GM12872 (cell line): Measurements from ENCODE around the gene SRPRB.

ENCODE experiments used
- TF ChIP-seq, protein P1 (sequence below): IDR thresholded peaks from 3 replicates; pipeline ENCODE4 v1.5.1; 2011; ENCODE audit warnings: low read depth, mild to moderate bottlenecking, low read length, moderate library complexity; ENCODE audit not compliant: insufficient read depth

SRPRB gene

DNA sequence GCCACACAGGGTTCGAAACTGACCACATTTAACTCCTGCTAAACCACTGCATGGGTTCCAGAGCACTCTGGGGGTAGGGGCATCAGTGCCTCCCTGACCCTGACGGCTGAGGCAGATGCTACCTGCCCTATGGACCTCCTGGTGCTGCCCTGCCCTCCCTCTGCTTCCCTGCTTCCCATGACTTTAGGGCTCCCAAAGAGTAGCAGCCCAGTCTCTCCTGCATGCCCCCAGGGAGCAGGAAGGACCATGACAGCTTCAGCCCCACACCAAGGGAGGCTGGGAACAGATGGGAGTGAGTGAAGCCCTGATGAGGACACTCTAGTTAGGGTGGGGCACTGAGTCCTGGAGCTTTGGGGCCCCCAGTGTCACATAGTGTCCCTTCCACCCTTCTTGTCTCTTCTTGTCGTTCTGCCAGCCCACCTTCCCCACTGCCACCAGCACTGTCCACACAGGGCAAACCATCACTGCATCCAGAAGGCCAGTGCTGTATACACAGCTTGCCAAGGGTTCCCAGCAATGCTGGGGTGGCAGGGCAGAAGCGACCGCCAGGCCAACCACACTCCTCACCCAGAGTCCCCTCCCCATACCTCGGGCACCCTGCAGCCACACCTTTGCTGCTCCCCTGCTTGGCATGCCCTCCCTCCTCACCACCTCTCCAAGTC is 31.0 kb downstream of the SRPRB start:
- TF ChIP-seq, protein P1, sequence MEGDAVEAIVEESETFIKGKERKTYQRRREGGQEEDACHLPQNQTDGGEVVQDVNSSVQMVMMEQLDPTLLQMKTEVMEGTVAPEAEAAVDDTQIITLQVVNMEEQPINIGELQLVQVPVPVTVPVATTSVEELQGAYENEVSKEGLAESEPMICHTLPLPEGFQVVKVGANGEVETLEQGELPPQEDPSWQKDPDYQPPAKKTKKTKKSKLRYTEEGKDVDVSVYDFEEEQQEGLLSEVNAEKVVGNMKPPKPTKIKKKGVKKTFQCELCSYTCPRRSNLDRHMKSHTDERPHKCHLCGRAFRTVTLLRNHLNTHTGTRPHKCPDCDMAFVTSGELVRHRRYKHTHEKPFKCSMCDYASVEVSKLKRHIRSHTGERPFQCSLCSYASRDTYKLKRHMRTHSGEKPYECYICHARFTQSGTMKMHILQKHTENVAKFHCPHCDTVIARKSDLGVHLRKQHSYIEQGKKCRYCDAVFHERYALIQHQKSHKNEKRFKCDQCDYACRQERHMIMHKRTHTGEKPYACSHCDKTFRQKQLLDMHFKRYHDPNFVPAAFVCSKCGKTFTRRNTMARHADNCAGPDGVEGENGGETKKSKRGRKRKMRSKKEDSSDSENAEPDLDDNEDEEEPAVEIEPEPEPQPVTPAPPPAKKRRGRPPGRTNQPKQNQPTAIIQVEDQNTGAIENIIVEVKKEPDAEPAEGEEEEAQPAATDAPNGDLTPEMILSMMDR = no peak

DNA sequence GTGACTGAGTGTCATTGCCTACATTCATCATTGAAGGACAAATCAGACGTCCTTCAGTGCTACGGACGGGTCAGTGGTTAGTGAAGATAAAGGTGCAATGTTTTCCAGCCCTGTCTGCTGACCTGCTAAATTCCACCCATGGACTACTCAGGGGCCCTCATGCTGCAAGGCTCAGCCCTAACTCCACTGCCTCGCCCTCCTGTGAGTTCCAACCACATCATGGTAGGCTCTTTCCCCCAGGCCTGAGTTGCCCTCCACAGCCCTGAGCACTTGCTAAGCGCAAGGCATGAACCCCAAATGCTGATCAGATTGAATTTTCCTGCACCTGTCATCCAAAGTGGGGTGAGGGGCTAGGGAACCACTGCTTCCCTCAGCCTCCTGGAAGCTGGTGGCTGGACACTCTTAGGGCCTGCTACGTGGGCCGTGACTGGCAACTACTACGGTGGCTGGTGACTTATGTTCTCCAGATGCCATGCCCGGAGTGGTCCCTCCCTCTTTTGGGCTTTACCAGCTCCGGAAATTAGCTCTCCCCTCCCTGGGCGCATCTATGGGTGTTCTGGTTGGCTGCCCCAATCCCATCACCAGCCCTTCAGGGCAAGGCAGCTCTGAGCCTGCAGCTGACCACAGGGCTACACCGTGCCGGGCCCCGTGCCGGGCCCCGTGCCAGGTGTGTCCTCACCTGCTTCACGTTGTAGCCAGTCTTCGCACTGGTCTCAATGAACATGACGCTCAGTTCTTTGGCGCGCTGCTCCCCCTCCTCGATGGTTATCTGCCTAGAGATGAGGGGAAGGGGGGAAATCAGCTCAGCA is 32.1 kb downstream of the SRPRB start:
- TF ChIP-seq, protein P1 = no peak

DNA sequence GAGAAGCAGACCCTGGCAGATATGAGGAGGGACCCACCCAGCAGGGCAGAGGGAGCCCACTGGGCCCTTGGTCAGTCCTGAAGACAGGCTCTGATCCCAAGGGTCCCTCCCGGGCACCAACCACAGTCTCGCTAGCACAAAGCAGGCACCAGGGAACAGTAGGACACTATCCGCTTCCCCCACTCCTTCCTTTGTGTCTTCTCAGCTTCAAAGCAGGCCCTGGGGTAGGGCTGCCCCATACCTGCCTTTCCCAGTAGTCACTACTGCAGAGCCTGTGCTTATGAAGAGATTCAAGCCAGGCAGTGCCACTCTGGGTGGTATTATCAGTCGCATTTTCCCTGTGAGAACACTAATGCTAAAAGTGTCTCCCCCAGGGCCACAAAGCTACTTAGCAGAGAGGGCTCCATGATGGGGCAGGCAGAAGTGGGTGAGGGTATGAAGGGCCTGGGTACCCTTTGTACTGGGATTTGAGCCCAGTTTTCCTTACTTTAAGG is 32.7 kb downstream of the SRPRB start:
- TF ChIP-seq, protein P1 = no peak

DNA sequence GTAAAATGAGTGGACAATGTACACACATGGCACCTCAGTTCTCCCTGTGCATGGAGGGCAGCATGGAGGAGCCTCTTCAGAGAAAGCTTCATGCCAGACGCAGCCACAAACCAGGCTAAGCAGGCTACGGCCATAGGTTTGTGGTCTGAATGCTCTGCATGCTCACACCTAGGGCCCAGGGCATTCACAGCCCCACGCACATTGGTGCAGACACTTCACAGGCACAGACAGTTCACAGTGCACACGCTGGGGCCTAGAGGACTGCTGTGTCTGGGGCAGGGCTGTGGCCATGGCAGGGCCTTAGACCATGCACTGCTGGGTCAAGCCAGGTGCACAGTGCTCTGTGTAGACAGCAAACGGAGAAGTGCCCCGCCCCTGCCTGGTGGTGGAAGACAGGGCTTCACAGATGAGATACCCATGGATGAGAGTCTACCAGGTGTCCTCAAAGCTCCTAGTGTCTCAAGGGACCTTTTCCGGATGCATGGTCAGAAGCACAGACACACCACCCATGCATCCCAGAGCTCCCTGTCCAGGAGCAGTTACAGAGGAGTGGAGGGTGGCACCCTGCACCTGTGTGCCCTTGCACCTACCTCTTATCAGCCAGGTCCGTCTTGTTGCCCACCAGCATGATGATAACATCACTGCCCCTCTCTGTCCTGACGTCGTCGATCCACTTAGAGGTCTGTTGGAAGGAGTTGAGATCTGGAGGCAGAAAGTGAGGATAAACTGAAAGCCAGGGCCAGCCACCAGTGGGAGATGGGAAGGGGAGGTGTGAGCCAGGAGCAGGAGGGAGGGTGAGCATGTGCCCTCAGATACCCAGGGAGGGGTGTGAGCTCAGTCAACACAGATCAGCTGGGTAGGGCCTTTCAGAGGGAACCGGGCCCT is 33.5 kb downstream of the SRPRB start:
- TF ChIP-seq, protein P1 = no peak

DNA sequence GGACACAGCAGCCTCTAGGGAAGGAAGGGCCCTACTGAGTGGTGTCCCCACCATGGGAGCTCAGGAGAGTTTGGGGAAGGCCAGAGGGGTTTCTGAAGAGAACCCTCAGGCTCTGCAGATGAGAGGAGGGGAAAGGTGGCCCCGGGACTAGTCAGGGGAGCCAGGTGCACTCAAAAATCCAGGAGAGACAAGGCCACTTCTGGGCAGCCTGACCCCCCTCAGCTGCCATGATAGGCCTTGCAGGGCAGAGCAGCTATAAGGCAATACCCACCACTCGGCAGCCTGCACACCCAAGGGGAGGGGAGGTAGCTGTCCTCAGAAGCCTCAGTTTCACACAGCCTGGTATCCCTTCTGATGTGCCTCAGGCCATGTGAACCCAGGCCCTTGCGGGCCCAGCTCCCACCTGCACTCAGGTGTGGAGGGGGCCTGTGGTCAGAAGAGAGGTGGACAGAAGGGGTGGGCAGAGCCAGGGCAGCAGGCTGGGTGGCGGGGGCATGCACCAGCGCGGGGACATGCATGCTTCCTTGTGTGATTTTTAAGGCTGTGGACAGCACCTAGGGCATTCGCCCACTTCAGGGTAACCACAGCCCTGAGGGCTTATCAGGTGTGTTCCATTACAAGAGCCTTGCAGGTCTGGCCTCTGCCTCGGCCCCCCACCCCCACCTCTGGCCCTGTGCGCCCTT is 34.6 kb downstream of the SRPRB start:
- TF ChIP-seq, protein P1 = no peak

DNA sequence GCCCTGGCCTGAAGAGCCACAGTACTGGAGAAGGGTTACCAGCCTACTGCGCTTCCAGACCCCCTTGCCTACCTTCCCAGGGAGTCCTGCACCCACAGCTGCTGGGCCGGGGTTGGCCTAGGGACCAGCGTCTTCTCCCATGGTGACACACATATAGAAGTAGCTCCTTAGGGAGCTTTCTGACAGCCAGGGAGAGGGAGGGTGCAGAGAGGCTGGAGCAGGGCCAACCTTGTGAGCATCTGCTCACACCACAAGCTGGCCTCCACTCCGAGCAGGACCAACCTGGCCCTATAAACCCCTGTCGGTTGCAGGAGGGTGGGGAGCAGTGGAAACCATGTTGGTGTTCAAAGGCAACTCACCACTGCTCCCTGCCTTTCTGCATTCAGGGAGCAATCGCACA is 35.2 kb downstream of the SRPRB start:
- TF ChIP-seq, protein P1 = no peak
